Measurements from ENCODE around the gene MLX.
"Not testable (repeated sequence)": the region's sequence is repeated elsewhere in the genome, so short reads cannot be mapped to it uniquely, and the experiment has no call there.

GRCh38 chr17:42609814-42610801 lies 43.2 kb downstream of the MLX start:
- TF ChIP-seq EZH2 (IDR thresholded peaks at IDR 0.05; ENCODE audit: low read length, unreplicated experiment); CTCF (conservative IDR thresholded peaks at IDR 0.05; ENCODE audit: low read depth, low read length); EZH2phosphoT487 (IDR thresholded peaks at IDR 0.05; ENCODE audit: borderline replicate concordance, low read length): not testable (repeated sequence)

Data from PC-3 (cell line).